A549 (cell line): ENCODE measurements around the gene SYNGR2. TPM values are rescaled to one million over a fixed set of nuclear protein-coding genes. Genes with fewer than 3 reads are reported as not detected.

Experiments used
- ATAC-seq, 2 experiments: fragments of 200-7000 bp in 1 of 2; fragments of >200 bp in 1 of 2; cut with Nextera tagmentation in 1 of 2; cut with Tn5 transposase in 1 of 2; 3 replicates each; pipeline versions ENCODE4 v1.8.0 to v1.9.1; 2018 to 2020; ENCODE audit warnings: mild to moderate bottlenecking in 1 of 2, moderate library complexity in 1 of 2
- CTCF ChIA-PET: fragments of 300-600 bp; sonication (Branson Sonifier 250); formaldehyde crosslinking; extraction: SDS; loops from one replicate; lab custom pipeline; 2021; ENCODE audit warnings: antibody characterized with exemption, inconsistent platforms; lab: Yijun Ruan, JAX
- POLR2A ChIA-PET: fragments of 350-600 bp; formaldehyde crosslinking; extraction: SDS; loops from one replicate; lab custom pipeline; 2021; ENCODE audit warnings: antibody characterized with exemption, inconsistent platforms; lab: Yijun Ruan, JAX
- DNase-seq, 2 experiments: peaks; one replicate each; pipeline versions ENCODE4 v3.0.0 to v3.0.0-alpha.2; 2011 to 2016; ENCODE audit warnings: low read depth in 1 of 2, low spot score in 1 of 2
- FAIRE-seq: peaks from 2 replicates; lab custom pipeline; 2011; peaks lifted over from hg19 to GRCh38; lab: Jason Lieb, UNC
- H3K27ac ChIP-seq, 2 experiments: fragments of >200 bp; sonication (Bioruptor Twin); formaldehyde crosslinking; 3 replicates each; pipeline ENCODE4 v1.5.1; 2016 to 2017
- H3K4me1 ChIP-seq: fragments of >200 bp; sonication (Bioruptor Twin); formaldehyde crosslinking; 3 replicates; pipeline ENCODE4 v1.6.1; 2016
- H3K4me2 ChIP-seq: fragments of >200 bp; sonication (Bioruptor Twin); formaldehyde crosslinking; 3 replicates; pipeline ENCODE4 v1.6.1; 2016
- H3K4me3 ChIP-seq: fragments of >200 bp; sonication (Bioruptor Twin); formaldehyde crosslinking; 3 replicates; pipeline ENCODE4 v1.5.1; 2016
- H3K9me3 ChIP-seq: fragments of >200 bp; sonication (Bioruptor Twin); formaldehyde crosslinking; 3 replicates; pipeline ENCODE4 v1.6.1; 2016
- CBX2 ChIP-seq: fragments of 200-600 bp; sonication (generic); IDR thresholded peaks from 2 replicates; pipeline ENCODE4 v1.6.1; 2016; ENCODE audit warnings: low read depth, mild to moderate bottlenecking, borderline replicate concordance
- CHD4 ChIP-seq: fragments of 200-600 bp; sonication (generic); IDR thresholded peaks from 2 replicates; pipeline ENCODE4 v1.6.1; 2016; ENCODE audit warnings: antibody characterized with exemption, mild to moderate bottlenecking, borderline replicate concordance
- CTCF ChIP-seq: fragments of >200 bp; sonication (Bioruptor Twin); formaldehyde crosslinking; IDR thresholded peaks from 3 replicates; pipeline ENCODE4 v1.5.1; 2016
- E2F6 ChIP-seq: IDR thresholded peaks from 2 replicates; pipeline ENCODE4 v1.6.1; 2012; ENCODE audit warnings: low read depth, borderline replicate concordance
- EHF ChIP-seq: fragments of 250-450 bp; sonication (Bioruptor Pico); IDR thresholded peaks from 2 replicates; pipeline ENCODE4 v1.5.0; 2020; ENCODE audit warnings: mild to moderate bottlenecking
- EHMT2 ChIP-seq: fragments of 200-600 bp; sonication (generic); IDR thresholded peaks from 2 replicates; pipeline ENCODE4 v1.6.1; 2016; ENCODE audit warnings: antibody characterized with exemption, low read depth, mild to moderate bottlenecking, moderate library complexity
- FOSL2 ChIP-seq, 2 experiments: fragments of 450-650 bp in 1 of 2; fragments of >200 bp in 1 of 2; sonication (Bioruptor Twin) in 1 of 2; formaldehyde crosslinking; IDR thresholded peaks; 2 replicates each; pipeline versions ENCODE4 v1.5.0 to v1.6.1; 2016 to 2020; ENCODE audit warnings: mild to moderate bottlenecking in 1 of 2, moderate library complexity in 1 of 2
- HOXB13 ChIP-seq: fragments of 250-450 bp; sonication (Bioruptor Pico); IDR thresholded peaks from 2 replicates; pipeline ENCODE4 v1.5.0; 2020; ENCODE audit warnings: low read depth, mild to moderate bottlenecking, moderate library complexity
- KDM1A ChIP-seq: fragments of 200-600 bp; sonication (generic); IDR thresholded peaks from 2 replicates; pipeline ENCODE4 v1.6.1; 2016; ENCODE audit warnings: low read depth, mild to moderate bottlenecking
- MAX ChIP-seq: IDR thresholded peaks from 2 replicates; pipeline ENCODE4 v1.6.1; 2012
- PBX3 ChIP-seq: IDR thresholded peaks from 2 replicates; pipeline ENCODE4 v1.6.1; 2012
- POLR2A ChIP-seq: IDR thresholded peaks from 2 replicates; pipeline ENCODE4 v1.6.1; 2012; ENCODE audit warnings: mild to moderate bottlenecking, low read length
- REST ChIP-seq: fragments of 200-600 bp; sonication (generic); IDR thresholded peaks from 2 replicates; pipeline ENCODE4 v1.6.1; 2016; ENCODE audit warnings: antibody characterized with exemption, mild to moderate bottlenecking, moderate library complexity
- RNF2 ChIP-seq: fragments of 200-600 bp; sonication (generic); IDR thresholded peaks from 2 replicates; pipeline ENCODE4 v1.6.1; 2016; ENCODE audit warnings: low read depth, mild to moderate bottlenecking, antibody characterized with exemption, moderate library complexity, borderline replicate concordance
- SREBF2 ChIP-seq: fragments of 450-650 bp; IDR thresholded peaks from 2 replicates; pipeline ENCODE4 v1.6.1; 2014; ENCODE audit warnings: mild to moderate bottlenecking, moderate library complexity
- TFCP2L1 ChIP-seq: fragments of 250-450 bp; sonication (Bioruptor Pico); IDR thresholded peaks from 2 replicates; pipeline ENCODE4 v1.5.0; 2021; ENCODE audit warnings: mild to moderate bottlenecking
- TP53 ChIP-seq: fragments of 250-450 bp; sonication (Bioruptor Pico); IDR thresholded peaks from 2 replicates; pipeline ENCODE4 v1.5.0; 2021; ENCODE audit warnings: mild to moderate bottlenecking, moderate library complexity
- ZNF302 ChIP-seq: fragments of 250-450 bp; sonication (Bioruptor Pico); IDR thresholded peaks from 2 replicates; pipeline ENCODE4 v1.9.0; 2021; ENCODE audit warnings: inconsistent platforms, mild to moderate bottlenecking, moderate library complexity
- WGBS: methylation state at CpG from one replicate; pipeline ENCODE4 v1.1.6; 2017; ENCODE audit errors: missing lambda C conversion rate; 5-methylcytosine and 5-hydroxymethylcytosine counted together
- polyA plus RNA-seq, 4 experiments: library from polyadenylated mRNA; depleted of rRNA in 3 of 4; stranded (reverse); fragments of >200 nt; fragmentation: RNase III in 1 of 4; extraction: RNeasy Plus Mini Kit Qiagen cat#74134 plus additional on column Dnase treatment in 1 of 4; gene quantifications; 2 replicates in 3 of 4; 3 replicates in 1 of 4; pipeline ENCODE4 v1.2.3, GENCODE V29; 2011 to 2017

SYNGR2 gene
- polyA plus RNA-seq, 2 of the 4 experiments (the other 2 are of a cell fraction) = 102 to 113 TPM

GRCh38 chr17:78142119-78142861, 26.1 kb upstream of the SYNGR2 start:
- FAIRE-seq = peak; percentile 54
- 55% methylated on average over 16 of the region's 16 CpGs for WGBS
- Histone ChIP-seq H3K27ac (peak overlapping the region; percentile 4 to 87; a peak in 4 of 6 replicates), H3K9me3 (no peaks in the 10 kb centered on the region), H3K4me1 (peaks cover 49% of the 10 kb centered on the region)
- POLR2A ChIA-PET = interaction anchor here (0.6 to 3.0 kb wide), 7 partner anchors 9 to 170 kb away, joined by 3 to 8 read pairs (median 5); partner anchors contain the start of genes AFMID, SYNGR2, TK1 and TMC6
- CTCF ChIA-PET = interaction anchor here (0.6 to 24.0 kb wide), 11 partner anchors 8 to 497 kb away, joined by 3 to 295 read pairs (median 4); partner anchors contain the start of genes SYNGR2, TK1, TMC6 and TMC8
- TF ChIP-seq ZNF302 (CRISPR knock-in tag) (no peak), PBX3 (0 out of 2 replicates have a peak, but pooled peaks have one; percentile 45), FOSL2 (IDR thresholded peaks at IDR 0.05) (peak; percentile 42), FOSL2 (CRISPR knock-in tag; IDR thresholded peaks at IDR 0.05) (peak; percentile 87)
- TF ChIP-seq, all 56 proteins: peak for 2
- H3K4me3 ChIP-seq = no peak overlapping the region
- H3K4me2 ChIP-seq = peak overlapping the region; percentile 84
- ATAC-seq (peak; percentile 8 to 33; a peak in 5 of 6 replicates), DNase-seq (peak; percentile 85 to 87)

- DNase-seq = no peak
- WGBS = 95% methylated on average over 21 of the region's 21 CpGs
- H3K9me3 ChIP-seq = no peaks in the 10 kb centered on the region
- ChIA-PET CTCF (interaction anchor here (0.6 to 24.0 kb wide), 12 partner anchors 9 to 130 kb away, joined by 3 to 295 read pairs (median 4); partner anchors contain the start of genes SYNGR2, TK1, TMC6 and TMC8), POLR2A (interaction anchor here (0.7 to 1.0 kb wide), 2 partner anchors 42 to 185 kb away, joined by 3 to 4 read pairs; partner anchors contain the start of gene TNRC6C)
- TF ChIP-seq MAX (no peak), REST (no peak), RNF2 (no peak)
- no peak for ATAC-seq
- peaks cover 56% of the 10 kb centered on the region for H3K4me1 ChIP-seq
- no peak overlapping the region for H3K4me3 ChIP-seq
- FAIRE-seq = no peak
- H3K27ac ChIP-seq = peak overlapping the region; percentile 62 to 84
- H3K4me2 ChIP-seq = peak overlapping the region; percentile 57
Observed at GRCh38 chr17:78143214-78144146, 24.9 kb upstream of the SYNGR2 start.

- WGBS = 56% methylated on average over 11 of the region's 11 CpGs
- Histone ChIP-seq H3K4me2 (peak overlapping the region; percentile 57), H3K9me3 (no peaks in the 10 kb centered on the region), H3K4me3 (no peak overlapping the region), H3K4me1 (peaks cover 56% of the 10 kb centered on the region), H3K27ac (peak overlapping the region; percentile 62 to 84)
- FAIRE-seq (no peak), DNase-seq (peak in 1 of 2 experiments; percentile 77), ATAC-seq (peak; percentile 24 to 27; a peak in 2 of 6 replicates)
- ChIA-PET POLR2A (interaction anchor here (0.5 to 1.0 kb wide), 3 partner anchors 10 to 340 kb away, joined by 3 to 6 read pairs (median 5); partner anchors contain the start of gene TNRC6C), CTCF (interaction anchor here (0.6 to 24.0 kb wide), 13 partner anchors 9 to 131 kb away, joined by 3 to 295 read pairs (median 4); partner anchors contain the start of genes SYNGR2, TK1, TMC6 and TMC8)
- no peak for TF ChIP-seq FOSL2 (IDR thresholded peaks at IDR 0.05)
- no peak for TF ChIP-seq FOSL2 (CRISPR knock-in tag; IDR thresholded peaks at IDR 0.05)
- TF ChIP-seq SREBF2 = no peak
- TF ChIP-seq CHD4 = no peak
- TF ChIP-seq CBX2 = no peak
- 0 out of 3 replicates have a peak, but pooled peaks have one; percentile 10 for TF ChIP-seq CTCF
- no peak for TF ChIP-seq TFCP2L1 (CRISPR knock-in tag)
- TF ChIP-seq POLR2A = no peak
- peak; percentile 90 for TF ChIP-seq MAX
- peak; percentile 61; the same call in 1 of the 2 replicates for TF ChIP-seq E2F6
- no peak for TF ChIP-seq EHMT2
- no peak for TF ChIP-seq TP53 (CRISPR knock-in tag)
- no peak for TF ChIP-seq EHF (CRISPR knock-in tag)
- no peak for TF ChIP-seq KDM1A
- no peak for TF ChIP-seq HOXB13 (CRISPR knock-in tag)
Observed at GRCh38 chr17:78144147-78144719, 24.1 kb upstream of the SYNGR2 start.
